Keratinocyte (primary cell): ENCODE data around the gene GRHL3. TPM values are rescaled to one million over a fixed set of nuclear protein-coding genes. Genes with fewer than 3 reads are reported as not detected.

Source experiments
- DNase-seq: peaks from one replicate; pipeline ENCODE4 v3.0.0-alpha.2; 2011; ENCODE audit warnings: low read depth, missing footprints, low spot score
- FAIRE-seq: peaks from 2 replicates; lab custom pipeline; 2011; peaks lifted over from hg19 to GRCh38; lab: Jason Lieb, UNC
- H2AFZ ChIP-seq: 2 replicates; pipeline ENCODE4 v1.6.0; 2012; ENCODE audit warnings: low read length, control low read depth, inconsistent platforms; ENCODE audit not compliant: control insufficient read depth
- H3K27ac ChIP-seq: 2 replicates; pipeline ENCODE4 v1.5.1; 2011; ENCODE audit warnings: low read length; ENCODE audit not compliant: control insufficient read depth, insufficient read depth
- H3K27me3 ChIP-seq: 3 replicates; pipeline ENCODE4 v1.6.0; 2011; ENCODE audit warnings: low read length; ENCODE audit not compliant: control insufficient read depth, insufficient read depth; ENCODE audit errors: extremely low read depth
- H3K36me3 ChIP-seq, 2 experiments: 2 replicates in 1 of 2; 3 replicates in 1 of 2; pipeline ENCODE4 v1.5.1; 2011; ENCODE audit warnings: low read length in 2 of 2, mild to moderate bottlenecking in 1 of 2; ENCODE audit not compliant: control insufficient read depth in 2 of 2, insufficient read depth in 2 of 2; ENCODE audit errors: extremely low read depth in 1 of 2
- H3K4me1 ChIP-seq: 3 replicates; pipeline ENCODE4 v1.5.1; 2011; ENCODE audit warnings: low read length; ENCODE audit not compliant: control insufficient read depth, insufficient read depth; ENCODE audit errors: extremely low read depth
- H3K4me2 ChIP-seq: 3 replicates; pipeline ENCODE4 v1.6.0; 2011; ENCODE audit warnings: low read depth, low read length; ENCODE audit not compliant: control insufficient read depth, insufficient read depth; ENCODE audit errors: extremely low read depth
- H3K4me3 ChIP-seq, 3 experiments: fragments of 200-600 bp in 1 of 3; sonication (generic) in 1 of 3; 2 replicates in 2 of 3; 3 replicates in 1 of 3; pipeline ENCODE4 v1.5.1; 2011 to 2016; ENCODE audit warnings: low read length in 3 of 3, mild to moderate bottlenecking in 3 of 3, control low read depth in 2 of 3, inconsistent platforms in 1 of 3, low read depth in 1 of 3, mixed read lengths in 1 of 3, mixed run types in 1 of 3, moderate library complexity in 1 of 3; ENCODE audit not compliant: control insufficient read depth in 2 of 3, insufficient read depth in 2 of 3; ENCODE audit errors: extremely low read depth in 1 of 3
- H3K79me2 ChIP-seq: 2 replicates; pipeline ENCODE4 v1.6.0; 2012; ENCODE audit warnings: low read length; ENCODE audit not compliant: control insufficient read depth, insufficient read depth
- H3K9ac ChIP-seq: 3 replicates; pipeline ENCODE4 v1.6.0; 2011; ENCODE audit warnings: low read length; ENCODE audit not compliant: control insufficient read depth, insufficient read depth; ENCODE audit errors: extremely low read depth
- H3K9me1 ChIP-seq: 3 replicates; pipeline ENCODE4 v1.6.0; 2011; ENCODE audit warnings: low read length; ENCODE audit not compliant: control insufficient read depth, insufficient read depth; ENCODE audit errors: extremely low read depth
- H3K9me3 ChIP-seq: 2 replicates; pipeline ENCODE4 v1.5.1; 2012; ENCODE audit warnings: low read depth, low read length; ENCODE audit not compliant: control insufficient read depth
- H4K20me1 ChIP-seq: 3 replicates; pipeline ENCODE4 v1.6.0; 2011; ENCODE audit warnings: low read length; ENCODE audit not compliant: control insufficient read depth, insufficient read depth; ENCODE audit errors: extremely low read depth
- EZH2 ChIP-seq: IDR thresholded peaks from one replicate; pipeline ENCODE4 v1.6.1; 2012; ENCODE audit warnings: inconsistent platforms, mild to moderate bottlenecking, low read length, moderate library complexity
- dilution Hi-C: fragments of 300-500 bp; cut with MboI; formaldehyde crosslinking; loops from one replicate; pipeline ENCODE4 v1.7.0; 2020; ENCODE audit warnings: low sequenced_read_pairs; ENCODE audit not compliant: extremely low pct_ligation_motif_present
- polyA plus RNA-seq, 5 experiments: library from polyadenylated mRNA; depleted of rRNA in 3 of 5; stranded (reverse) in 3 of 5; stranded (forward) in 1 of 5; unstranded in 1 of 5; fragments of >200 nt; gene quantifications; 1 replicate in 1 of 5; 2 replicates in 3 of 5; 3 replicates in 1 of 5; pipeline versions ENCODE4 v1.2.1 to v1.2.3, GENCODE V29; 2011 to 2012; ENCODE audit warnings: missing spikeins in 2 of 5, low read depth in 1 of 5, low replicate concordance in 1 of 5
- TF ChIP-seq, protein P1 (sequence below), 3 experiments: IDR thresholded peaks in 1 of 3; conservative IDR thresholded peaks in 1 of 3; optimal IDR thresholded peaks in 1 of 3; 2 replicates in 2 of 3; 3 replicates in 1 of 3; pipeline versions ENCODE3 to v1.5.1; 2011; ENCODE audit warnings: low read length in 3 of 3, mild to moderate bottlenecking in 3 of 3, moderate library complexity in 2 of 3, control low read depth in 1 of 3, inconsistent platforms in 1 of 3; ENCODE audit not compliant: insufficient read depth in 2 of 3; ENCODE audit errors: extremely low read depth in 1 of 3

The GRHL3 gene
- polyA plus RNA-seq, 1 donor (not counting 4 experiments of a cell fraction or from before 2014, with no cell fraction given): 13.0 TPM

DNA sequence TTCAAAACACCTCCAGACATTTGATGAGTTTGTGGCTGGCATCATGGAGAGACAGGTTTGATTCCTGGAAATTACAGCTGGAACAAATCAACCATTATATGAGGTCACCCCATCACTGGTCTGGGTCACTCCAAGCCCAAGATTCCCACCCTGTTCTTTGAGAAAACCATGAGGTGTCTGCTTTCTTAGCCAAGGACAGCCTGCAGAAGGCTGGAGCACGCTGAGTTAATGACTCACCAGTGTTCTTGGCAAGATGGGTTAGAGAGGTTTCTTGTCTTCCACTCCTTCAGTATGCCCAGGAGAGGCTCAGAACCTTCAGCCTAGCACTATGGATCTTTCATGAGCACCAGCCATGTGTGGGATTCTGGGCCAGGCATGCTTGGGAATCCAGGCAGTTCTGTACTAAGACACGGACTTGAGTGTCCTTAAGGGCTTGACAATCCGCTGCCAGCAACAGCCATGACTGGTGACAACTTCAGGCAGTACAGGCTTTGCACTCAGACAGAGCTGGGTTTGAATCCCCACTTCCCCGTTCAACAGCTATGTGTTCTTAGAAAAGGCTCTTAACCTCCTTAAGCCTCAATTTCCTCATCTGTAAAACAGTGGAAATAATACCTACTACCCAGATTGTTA lies 43.9 kb downstream of the GRHL3 start:
- H3K4me1 ChIP-seq: peaks cover 36% of the 10 kb centered on the region
- H3K9ac ChIP-seq: peak overlapping the region; percentile 24
- H3K36me3 ChIP-seq: peaks cover 9 to 13% of the 10 kb centered on the region in 2 experiments
- dilution Hi-C loops: no loop called here
- H4K20me1 ChIP-seq: no peaks in the 10 kb centered on the region
- no peaks in the 10 kb centered on the region for H3K9me3 ChIP-seq
- no peaks in the 10 kb centered on the region for H3K27me3 ChIP-seq
- no peak for TF ChIP-seq EZH2
- TF ChIP-seq, protein P1, sequence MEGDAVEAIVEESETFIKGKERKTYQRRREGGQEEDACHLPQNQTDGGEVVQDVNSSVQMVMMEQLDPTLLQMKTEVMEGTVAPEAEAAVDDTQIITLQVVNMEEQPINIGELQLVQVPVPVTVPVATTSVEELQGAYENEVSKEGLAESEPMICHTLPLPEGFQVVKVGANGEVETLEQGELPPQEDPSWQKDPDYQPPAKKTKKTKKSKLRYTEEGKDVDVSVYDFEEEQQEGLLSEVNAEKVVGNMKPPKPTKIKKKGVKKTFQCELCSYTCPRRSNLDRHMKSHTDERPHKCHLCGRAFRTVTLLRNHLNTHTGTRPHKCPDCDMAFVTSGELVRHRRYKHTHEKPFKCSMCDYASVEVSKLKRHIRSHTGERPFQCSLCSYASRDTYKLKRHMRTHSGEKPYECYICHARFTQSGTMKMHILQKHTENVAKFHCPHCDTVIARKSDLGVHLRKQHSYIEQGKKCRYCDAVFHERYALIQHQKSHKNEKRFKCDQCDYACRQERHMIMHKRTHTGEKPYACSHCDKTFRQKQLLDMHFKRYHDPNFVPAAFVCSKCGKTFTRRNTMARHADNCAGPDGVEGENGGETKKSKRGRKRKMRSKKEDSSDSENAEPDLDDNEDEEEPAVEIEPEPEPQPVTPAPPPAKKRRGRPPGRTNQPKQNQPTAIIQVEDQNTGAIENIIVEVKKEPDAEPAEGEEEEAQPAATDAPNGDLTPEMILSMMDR (optimal IDR thresholded peaks at IDR 0.05 in 1 of 3, IDR thresholded peaks at IDR 0.05 in 1 of 3, conservative IDR thresholded peaks at IDR 0.05 in 1 of 3; ENCODE audit: extremely low read depth in 1 of 3, insufficient read depth in 2 of 3, low read length in 3 of 3): no peak
- H3K79me2 ChIP-seq: no peaks in the 10 kb centered on the region
- no peak overlapping the region for H3K4me3 ChIP-seq
- H3K9me1 ChIP-seq: no peaks in the 10 kb centered on the region
- no peak overlapping the region for H2AFZ ChIP-seq
- peak; percentile 96 for FAIRE-seq
- H3K4me2 ChIP-seq: peak overlapping the region; percentile 50
- peak; percentile 42 for DNase-seq
- peak overlapping the region; percentile 28 for H3K27ac ChIP-seq

DNA sequence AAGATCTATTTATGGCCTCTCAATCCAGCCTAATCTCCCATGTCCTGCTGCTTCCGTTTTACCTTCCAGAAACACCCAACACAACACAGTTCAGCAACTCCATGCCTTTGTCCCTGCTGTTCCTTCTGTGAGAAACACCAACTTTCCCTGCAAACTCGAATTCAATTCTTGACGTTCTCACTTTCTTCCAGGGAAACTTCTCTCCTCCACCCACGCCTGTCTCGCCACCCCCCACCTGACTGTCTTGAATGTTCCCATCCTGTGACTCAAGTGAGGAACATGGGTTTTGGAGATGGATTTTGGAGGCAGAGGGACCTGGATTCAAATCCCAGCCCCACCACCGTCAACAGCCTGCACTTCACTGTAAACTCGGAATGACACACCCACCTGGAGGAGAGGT lies 44.8 kb downstream of the GRHL3 start:
- dilution Hi-C loops: no loop called here
- no peaks in the 10 kb centered on the region for H3K9me1 ChIP-seq

More for the DNA sequence above, 44.8 kb downstream of the GRHL3 start:
- H4K20me1 ChIP-seq: no peaks in the 10 kb centered on the region
- no peaks in the 10 kb centered on the region for H3K9me3 ChIP-seq
- peak overlapping the region; percentile 92 for H3K27ac ChIP-seq
- DNase-seq (no peak), FAIRE-seq (no peak)
- no peak overlapping the region for H3K4me2 ChIP-seq
- TF ChIP-seq, protein P1 (optimal IDR thresholded peaks at IDR 0.05 in 1 of 3, IDR thresholded peaks at IDR 0.05 in 1 of 3, conservative IDR thresholded peaks at IDR 0.05 in 1 of 3; ENCODE audit: extremely low read depth in 1 of 3, insufficient read depth in 2 of 3, low read length in 3 of 3): no peak
- no peak for TF ChIP-seq EZH2
- H3K36me3 ChIP-seq: peaks cover 8 to 12% of the 10 kb centered on the region in 2 experiments
- H3K4me3 ChIP-seq: no peak overlapping the region
- H3K27me3 ChIP-seq: no peaks in the 10 kb centered on the region
- peaks cover 36% of the 10 kb centered on the region for H3K4me1 ChIP-seq
- H2AFZ ChIP-seq: no peak overlapping the region
- H3K9ac ChIP-seq: no peak overlapping the region
- no peaks in the 10 kb centered on the region for H3K79me2 ChIP-seq
